K562 (cell line): Measurements from ENCODE around the gene ZSCAN22. TPM values are rescaled to one million over a fixed set of nuclear protein-coding genes. Genes with fewer than 3 reads are reported as not detected.

Experiments used
- BDP1 ChIP-seq: IDR thresholded peaks from 3 replicates; pipeline ENCODE4 v1.6.1; 2011; ENCODE audit not compliant: insufficient read length, insufficient read depth
- CREB3L1 ChIP-seq: fragments of 450-650 bp; IDR thresholded peaks from 2 replicates; pipeline ENCODE4 v1.6.1; 2014; ENCODE audit warnings: low read depth, mild to moderate bottlenecking, moderate library complexity, borderline replicate concordance
- FOXK1 ChIP-seq: sonication (generic); formaldehyde crosslinking; IDR thresholded peaks from 2 replicates; pipeline ENCODE4 v1.8.0; 2022; ENCODE audit warnings: missing genetic modification reagents, mild to moderate bottlenecking, borderline replicate concordance
- GTF2A2 ChIP-seq: IDR thresholded peaks from 2 replicates; pipeline ENCODE4 v1.6.1; 2016; ENCODE audit warnings: mild to moderate bottlenecking, missing genetic modification characterization, missing compliant biosample characterization
- HMG20B ChIP-seq: fragments of 250-450 bp; sonication (Bioruptor Pico); IDR thresholded peaks from 2 replicates; pipeline ENCODE4 v1.5.0; 2021; ENCODE audit warnings: mild to moderate bottlenecking
- HSF4 ChIP-seq: fragments of 250-450 bp; sonication (Bioruptor Pico); IDR thresholded peaks from 2 replicates; pipeline ENCODE4 v2.1.2; 2022; ENCODE audit warnings: mild to moderate bottlenecking, moderate library complexity, borderline replicate concordance
- MCM3 ChIP-seq: fragments of 450-650 bp; IDR thresholded peaks from 2 replicates; pipeline ENCODE4 v1.6.1; 2016
- NFIX ChIP-seq: fragments of 250-450 bp; sonication (Bioruptor Pico); IDR thresholded peaks from 2 replicates; pipeline ENCODE4 v1.4.0; 2020; ENCODE audit warnings: low read depth, mild to moderate bottlenecking, moderate library complexity
- NFRKB ChIP-seq: fragments of 450-650 bp; IDR thresholded peaks from 2 replicates; pipeline ENCODE4 v1.6.1; 2016; ENCODE audit warnings: low read depth
- PRMT5 ChIP-seq: sonication (generic); formaldehyde crosslinking; IDR thresholded peaks from 2 replicates; pipeline ENCODE4 v1.5.0; 2020; ENCODE audit warnings: missing genetic modification reagents
- RAD21 ChIP-seq, 2 experiments: fragments of 250-450 bp in 1 of 2; fragments of 450-650 bp in 1 of 2; sonication (Bioruptor Pico) in 1 of 2; formaldehyde crosslinking in 1 of 2; IDR thresholded peaks in 1 of 2; conservative IDR thresholded peaks in 1 of 2; 2 replicates each; pipeline versions ENCODE4 v1.4.0 to v1.8.0; 2020 to 2022; ENCODE audit warnings: mild to moderate bottlenecking in 2 of 2, moderate library complexity in 1 of 2
- SRSF7 ChIP-seq: fragments of 200-400 bp; formaldehyde crosslinking; optimal IDR thresholded peaks from 2 replicates; pipeline ENCODE3; 2017; ENCODE audit warnings: mild to moderate bottlenecking, low read depth, low read length
- STAT5A ChIP-seq: IDR thresholded peaks from 2 replicates; pipeline ENCODE4 v1.6.1; 2012; ENCODE audit warnings: low read length, inconsistent platforms, borderline replicate concordance
- THAP12 ChIP-seq: fragments of 250-450 bp; sonication (Bioruptor Pico); IDR thresholded peaks from 2 replicates; pipeline ENCODE4 v1.9.0; 2021; ENCODE audit warnings: mild to moderate bottlenecking, inconsistent platforms
- ZNF318 ChIP-seq, 2 experiments: fragments of 450-650 bp; IDR thresholded peaks; 2 replicates each; pipeline ENCODE4 v1.6.1; 2016; ENCODE audit warnings: mild to moderate bottlenecking in 2 of 2, borderline replicate concordance in 1 of 2, low read depth in 1 of 2, moderate library complexity in 1 of 2
- polyA plus RNA-seq, 8 experiments: library from polyadenylated mRNA; depleted of rRNA in 4 of 8; stranded (reverse) in 5 of 8; unstranded in 3 of 8; fragments of >200 nt; fragmentation: Nextera tagmentation in 2 of 8; fragmentation: Illumina TruSeq in 1 of 8; extraction: Ambion mirVana in 2 of 8; extraction: Trizol in 1 of 8; gene quantifications; 2 replicates each; pipeline versions ENCODE4 v1.2.1 to v1.2.3, GENCODE V29; 2011 to 2014; ENCODE audit warnings: inconsistent platforms in 1 of 8, missing spikeins in 1 of 8
- total RNA-seq, 7 experiments: library from RNA; depleted of rRNA in 6 of 7; stranded (reverse); fragments of >200 nt in 6 of 7; fragmentation: Illumina TruSeq in 2 of 7; extraction: Trizol in 2 of 7; gene quantifications; 2 replicates each; pipeline versions ENCODE4 v1.2.1 to v1.2.3, GENCODE V29; 2011 to 2021; ENCODE audit warnings: low replicate concordance in 1 of 7

ZSCAN22 gene
- total and polyA plus RNA-seq, 9 of the 15 experiments (the other 6 are each of a cell fraction or from before 2014, with no cell fraction given), result 0.98 to 5.3 (median 3.0) TPM

GRCh38 chr19:58346961-58347929 lies 20.5 kb downstream of the ZSCAN22 start (continued):
- TF ChIP-seq ZNF318 (IDR thresholded peaks at IDR 0.05; ENCODE audit: borderline replicate concordance in 1 of 2, low read depth in 1 of 2), result no peak
- no peak for TF ChIP-seq GTF2A2
- no peak; a peak in 1 of 4 replicates for TF ChIP-seq RAD21 (CRISPR knock-in tag; conservative IDR thresholded peaks at IDR 0.05 in 1 of 2, IDR thresholded peaks at IDR 0.05 in 1 of 2)
- no peak for TF ChIP-seq PRMT5 (CRISPR knock-in tag)
- no peak for TF ChIP-seq SRSF7
- TF ChIP-seq HMG20B (CRISPR knock-in tag), result no peak
- no peak for TF ChIP-seq BDP1
- no peak for TF ChIP-seq MCM3
- TF ChIP-seq HSF4 (CRISPR knock-in tag), result no peak
- TF ChIP-seq THAP12 (CRISPR knock-in tag), result no peak
- no peak for TF ChIP-seq FOXK1 (CRISPR knock-in tag)
- TF ChIP-seq CREB3L1, result no peak
- TF ChIP-seq STAT5A, result no peak
- no peak for TF ChIP-seq NFIX (CRISPR knock-in tag)
- TF ChIP-seq NFRKB, result no peak
